GM23248 (cell line): ENCODE results near the gene SMG1.
"Not testable (repeated sequence)": the region's sequence is repeated elsewhere in the genome, so short reads cannot be mapped to it uniquely, and the experiment has no call there.

Source experiments
- EZH2 ChIP-seq: fragments of 200-600 bp; sonication (generic); IDR thresholded peaks from 2 replicates; pipeline ENCODE4 v1.6.1; 2018; ENCODE audit warnings: antibody characterized with exemption, mild to moderate bottlenecking; ENCODE audit not compliant: insufficient read depth, poor library complexity, severe bottlenecking
- EZH2phosphoT487 ChIP-seq: fragments of 200-600 bp; sonication (generic); IDR thresholded peaks from 2 replicates; pipeline ENCODE4 v1.6.1; 2018; ENCODE audit warnings: antibody characterized with exemption, moderate library complexity, mild to moderate bottlenecking, low read depth; ENCODE audit not compliant: insufficient read depth

DNA sequence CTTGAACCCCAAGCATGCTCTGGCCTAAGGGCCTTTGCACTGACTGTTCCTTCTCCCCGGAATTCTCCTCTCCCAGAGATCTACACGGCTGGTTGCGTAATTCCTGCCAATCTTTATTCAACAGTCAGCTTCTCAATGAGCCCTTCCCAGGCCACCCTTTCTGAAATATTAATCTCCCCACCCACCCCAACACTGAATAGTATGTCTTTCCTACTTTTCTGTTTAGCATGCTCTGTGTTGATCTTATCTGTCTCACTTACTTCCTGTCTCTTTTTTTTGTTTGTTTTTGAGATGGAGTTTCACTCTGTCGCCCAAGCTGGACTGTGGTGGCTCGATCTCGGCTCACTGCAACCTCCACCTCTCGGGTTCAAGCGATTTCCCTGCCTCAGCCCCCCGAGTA, 169.6 kb downstream of the SMG1 start:
- not testable (repeated sequence) for TF ChIP-seq EZH2, EZH2phosphoT487
